Adipose tissue (tissue), 3 donors: ENCODE results near the gene ARL8B. TPM values are rescaled to one million over a fixed set of nuclear protein-coding genes. Genes with fewer than 3 reads are reported as not detected.
"Not testable (repeated sequence)": the region's sequence is repeated elsewhere in the genome, so short reads cannot be mapped to it uniquely, and the experiment has no call there.

Experiments
- H3K27ac ChIP-seq: one replicate; pipeline ENCODE4 v1.5.1; 2013; ENCODE audit warnings: low read depth, low read length
- WGBS, 3 donors: extraction: QIAGEN DNeasy Blood & Tissue Kit; methylation state at CpG; one replicate each; pipeline ENCODE4 v1.1.7; 2013; 5-methylcytosine and 5-hydroxymethylcytosine counted together
- polyA plus RNA-seq, 3 donors: library from polyadenylated mRNA; stranded (reverse); fragments of 200-250 nt; gene quantifications; one replicate each; pipeline ENCODE4 v1.2.3, GENCODE V29; 2013
- donor health status: healthy with polysubstance abuse.
- donor health status: Bipolar disorder and iron deficiency.
- donor health status: healthy.

The ARL8B gene
- polyA plus RNA-seq, 3 donors: 19.3 to 43.9 (median 36.9) TPM

DNA sequence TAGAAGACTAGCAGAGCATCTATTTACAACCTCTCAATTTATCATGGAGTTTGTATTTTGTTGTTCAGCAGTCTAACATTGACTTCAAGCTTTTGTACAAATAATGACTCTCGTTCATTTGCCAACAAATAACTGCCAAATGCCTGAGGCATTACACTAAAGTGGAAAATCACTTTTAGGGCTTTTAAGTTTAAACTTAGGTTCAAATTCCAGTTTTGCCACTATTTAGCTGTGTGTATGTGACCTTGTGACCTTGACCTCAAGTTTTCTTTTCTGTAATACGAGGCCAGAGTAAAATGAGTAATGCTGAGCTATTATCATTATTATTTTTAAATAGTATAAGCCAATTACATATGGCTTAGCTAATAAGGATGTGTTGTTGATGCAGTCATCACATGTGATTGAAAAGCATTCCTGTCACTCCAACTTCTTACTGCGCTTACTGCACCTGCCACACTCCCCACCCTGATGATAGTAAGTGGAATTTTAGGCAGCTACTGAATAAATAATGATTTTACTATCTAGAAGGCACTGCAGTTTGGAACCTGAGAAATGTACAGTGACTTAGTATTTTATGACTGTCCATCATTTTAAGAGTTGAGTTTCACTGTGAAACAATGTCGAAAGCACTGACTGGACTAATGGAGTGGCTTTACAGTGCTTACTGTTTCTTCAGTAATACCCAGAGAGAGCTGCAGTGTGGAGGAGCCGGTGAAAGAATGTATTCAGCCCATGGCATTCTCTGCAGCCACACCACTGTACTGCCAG lies 16.3 kb downstream of the ARL8B start:
- H3K27ac ChIP-seq: no peak overlapping the region
- 25 to 60% (median 58%) methylated on average over 5 of the region's 5 CpGs for WGBS, 3 donors

DNA sequence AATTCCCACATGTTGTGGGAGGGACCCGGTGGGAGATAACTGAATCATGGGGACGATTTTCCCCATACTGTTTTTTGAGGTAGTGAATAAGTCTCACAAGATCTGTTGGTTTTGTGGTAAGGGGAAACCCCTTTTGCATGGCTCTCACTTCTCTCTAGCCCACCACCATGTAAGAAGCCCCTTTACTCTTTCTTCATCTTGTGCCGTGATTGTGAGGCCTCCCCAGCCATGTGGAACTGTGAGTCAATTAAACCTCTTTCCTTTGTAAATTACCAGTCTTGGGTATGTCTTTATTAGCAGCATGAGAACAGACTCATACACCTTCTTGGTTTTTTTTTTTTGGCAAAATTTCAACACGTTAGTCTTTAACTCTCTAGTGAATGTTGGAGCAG lies 18.1 kb downstream of the ARL8B start:
- 59 to 79% (median 73%) methylated on average over 4 of the region's 4 CpGs for WGBS, 3 donors
- H3K27ac ChIP-seq: no peak overlapping the region

DNA sequence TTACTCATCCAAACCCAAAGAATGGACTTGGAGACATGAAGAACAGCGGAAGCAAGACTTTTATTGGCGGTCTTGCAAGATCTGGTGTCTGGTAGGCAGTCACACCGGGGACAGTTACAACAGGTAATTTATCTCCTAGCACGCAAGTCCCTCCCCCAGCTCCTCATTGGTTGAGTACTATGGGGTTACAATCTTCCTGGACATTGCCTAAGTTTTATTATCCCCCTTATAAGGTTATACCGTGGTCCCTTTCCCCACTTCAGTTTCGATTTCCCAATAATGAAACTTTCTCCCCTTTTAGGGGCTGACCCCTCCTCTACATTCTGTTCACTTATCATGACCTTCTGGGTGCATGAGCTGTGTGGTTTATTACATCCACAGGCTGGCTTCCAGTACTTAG lies 18.7 kb downstream of the ARL8B start:
- no peak overlapping the region for H3K27ac ChIP-seq
- 85 to 96% (median 86%) methylated on average over 6 of the region's 6 CpGs for WGBS, 3 donors

DNA sequence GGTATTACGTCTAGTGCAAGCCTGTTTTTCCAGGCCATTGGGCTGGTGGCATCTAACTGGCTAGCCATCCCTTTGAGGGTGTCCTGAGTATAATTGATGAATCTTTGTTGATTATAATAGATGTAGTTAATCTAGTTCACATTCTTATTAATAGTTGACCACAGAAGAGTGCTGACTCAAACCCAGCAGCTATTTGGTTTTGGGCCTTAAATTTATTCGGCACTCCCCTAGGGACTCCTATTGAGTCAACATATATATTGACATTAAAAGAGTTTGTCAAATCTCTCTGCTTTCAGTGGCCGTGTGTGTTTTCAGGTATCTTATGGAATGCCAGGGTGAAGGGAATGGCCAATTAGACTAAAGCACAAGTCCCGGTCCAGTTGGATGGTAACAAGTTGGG lies 19.7 kb downstream of the ARL8B start:
- 92 to 97% (median 97%) methylated on average over 4 of the region's 4 CpGs for WGBS, 3 donors
- no peak overlapping the region for H3K27ac ChIP-seq

DNA sequence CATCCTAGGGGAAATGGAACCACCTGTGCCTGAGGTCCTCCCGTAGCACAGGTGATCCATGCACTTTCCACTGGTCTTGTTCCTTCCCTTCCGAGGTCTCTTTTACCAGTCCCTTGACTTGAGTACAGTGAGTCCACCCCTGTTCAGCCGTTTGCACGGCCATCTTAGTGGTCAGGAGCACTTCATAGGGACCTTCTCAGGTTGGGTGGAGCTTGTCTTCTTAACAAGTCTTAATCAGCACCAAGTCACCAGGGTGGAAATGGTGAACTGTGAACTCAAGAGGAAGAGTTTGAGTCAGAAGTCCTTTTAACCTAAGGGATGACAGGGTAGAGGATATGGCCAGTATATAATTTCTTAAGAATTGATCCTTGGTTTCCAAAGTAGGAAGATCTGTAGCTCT lies 21.4 kb downstream of the ARL8B start:
- H3K27ac ChIP-seq: no peak overlapping the region
- WGBS, 3 donors: 97 to 98% (median 97%) methylated on average over 4 of the region's 4 CpGs

DNA sequence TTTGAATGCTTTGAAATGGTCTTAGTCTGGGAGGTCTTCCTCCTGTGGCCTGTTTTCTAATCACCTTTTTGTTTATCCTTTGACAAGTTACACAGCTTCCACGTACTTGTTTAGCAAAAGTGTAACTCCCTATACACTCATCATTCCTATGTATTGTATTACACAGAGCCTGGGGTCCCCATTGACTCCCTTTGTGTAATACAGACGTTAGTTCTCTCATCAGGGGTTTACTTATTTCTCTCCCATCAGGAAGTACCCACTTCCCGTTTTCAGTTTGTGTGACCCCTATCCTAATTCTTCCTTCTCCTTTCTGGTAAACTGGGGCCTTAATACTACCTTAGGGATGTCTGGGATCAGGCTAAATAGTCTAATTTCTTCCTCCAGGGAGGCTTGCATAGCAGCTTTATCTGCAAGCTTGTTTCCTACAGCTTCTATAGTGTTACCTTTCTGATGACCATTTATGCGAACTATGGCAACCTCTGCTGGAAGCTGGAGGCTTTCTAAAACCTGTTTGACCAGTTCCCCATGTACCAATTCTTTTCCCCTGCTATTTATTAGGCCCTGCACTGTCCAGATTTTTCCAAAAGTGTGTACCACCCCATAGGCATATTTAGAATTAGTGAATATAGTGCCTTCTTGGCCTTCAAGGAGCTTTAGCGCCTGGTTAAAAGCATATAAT lies 22.4 kb downstream of the ARL8B start:
- H3K27ac ChIP-seq: no peak overlapping the region
- WGBS, 3 donors: 66 to 70% (median 67%) methylated on average over 5 of the region's 5 CpGs

DNA sequence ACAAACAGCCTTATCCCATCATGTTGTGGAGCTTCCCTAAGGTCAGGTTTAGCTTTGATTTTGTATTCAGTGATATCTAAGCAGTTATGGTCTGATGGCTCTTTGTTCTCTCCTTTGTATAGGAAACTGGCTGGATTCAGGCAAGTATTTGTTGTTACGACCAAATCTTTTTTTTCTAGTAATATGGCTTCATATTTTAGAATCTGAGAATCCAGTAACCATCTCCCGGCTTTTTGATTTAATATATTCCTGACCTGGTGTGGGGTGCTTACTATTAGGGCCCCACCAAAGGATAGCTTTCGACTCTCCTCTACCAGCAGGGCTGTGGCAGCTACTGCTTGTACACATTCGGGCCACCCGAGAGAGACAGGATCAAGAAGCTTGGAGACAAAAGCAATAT lies 23.0 kb downstream of the ARL8B start:
- WGBS, 3 donors: 83 to 96% (median 95%) methylated on average over 5 of the region's 5 CpGs
- H3K27ac ChIP-seq: no peak overlapping the region

DNA sequence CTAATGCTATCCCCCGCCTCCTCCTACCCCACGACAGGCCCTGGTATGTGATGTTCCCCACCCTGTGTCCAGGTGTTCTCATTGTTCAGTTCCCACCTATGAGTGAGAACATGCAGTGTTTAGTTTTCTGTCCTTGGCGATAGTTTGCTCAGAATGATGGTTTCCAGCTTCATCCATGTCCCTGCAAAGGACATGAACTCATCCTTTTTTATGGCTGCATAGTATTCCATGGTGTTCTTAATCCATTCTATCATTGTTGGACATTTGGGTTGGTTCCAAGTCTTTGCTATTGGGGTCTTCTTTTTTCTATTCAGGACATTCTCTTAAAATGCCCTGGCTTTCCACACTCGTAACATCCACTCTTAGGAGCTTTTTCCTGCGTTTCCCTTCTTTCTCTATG lies 25.1 kb downstream of the ARL8B start:
- WGBS, 3 donors: 91 to 99% (median 94%) methylated on average over 5 of the region's 5 CpGs
- not testable (repeated sequence) for H3K27ac ChIP-seq

DNA sequence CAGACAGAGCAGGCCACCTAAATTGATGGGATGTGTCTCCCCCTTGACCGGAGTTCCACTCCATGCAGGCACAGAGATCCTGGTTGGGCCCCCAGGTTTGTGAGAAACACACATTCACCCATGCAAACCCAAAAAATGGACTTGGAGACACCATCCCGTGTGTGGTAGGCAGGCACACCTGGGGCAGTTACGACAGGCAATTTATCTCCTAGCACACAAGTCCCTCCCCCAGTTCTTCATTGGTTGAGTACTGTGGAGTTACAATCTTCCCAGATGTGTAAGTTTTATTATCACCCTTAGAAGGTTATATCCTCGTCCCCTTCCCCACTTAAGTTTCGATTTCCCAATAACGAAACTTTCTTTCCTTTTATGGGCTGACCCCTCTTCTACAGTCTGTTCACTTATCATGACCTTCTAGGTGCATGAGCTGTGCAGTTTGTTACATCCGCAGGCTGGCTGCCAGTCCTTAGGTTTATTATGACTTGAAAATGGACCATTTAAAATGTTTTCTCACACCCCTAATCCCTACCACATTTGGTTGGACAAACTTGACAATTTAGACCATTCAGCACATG lies 27.3 kb downstream of the ARL8B start:
- WGBS, 3 donors: 81 to 87% (median 85%) methylated on average over 7 of the region's 7 CpGs
- H3K27ac ChIP-seq: no peak overlapping the region

DNA sequence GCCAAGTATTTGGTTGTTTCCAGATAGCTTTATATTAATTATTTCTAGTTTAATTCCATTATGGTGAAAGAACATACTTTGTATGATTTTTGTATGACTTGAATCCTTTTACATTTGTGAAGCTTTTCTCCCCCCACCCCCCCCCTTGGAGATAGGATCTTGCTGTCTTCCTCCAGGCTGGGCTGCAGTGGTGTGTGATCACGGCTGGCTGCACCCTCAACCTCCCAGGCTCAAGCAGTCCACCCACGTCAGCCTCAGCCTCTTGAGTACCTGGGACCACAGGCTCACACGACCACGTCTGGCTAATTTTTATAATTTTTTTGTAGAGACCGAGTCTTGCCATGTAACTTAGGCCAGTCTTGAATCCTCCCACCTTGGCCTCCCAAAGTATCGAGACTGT lies 29.5 kb downstream of the ARL8B start:
- WGBS, 3 donors: 92 to 95% (median 92%) methylated on average over 6 of the region's 6 CpGs
- no peak overlapping the region for H3K27ac ChIP-seq

DNA sequence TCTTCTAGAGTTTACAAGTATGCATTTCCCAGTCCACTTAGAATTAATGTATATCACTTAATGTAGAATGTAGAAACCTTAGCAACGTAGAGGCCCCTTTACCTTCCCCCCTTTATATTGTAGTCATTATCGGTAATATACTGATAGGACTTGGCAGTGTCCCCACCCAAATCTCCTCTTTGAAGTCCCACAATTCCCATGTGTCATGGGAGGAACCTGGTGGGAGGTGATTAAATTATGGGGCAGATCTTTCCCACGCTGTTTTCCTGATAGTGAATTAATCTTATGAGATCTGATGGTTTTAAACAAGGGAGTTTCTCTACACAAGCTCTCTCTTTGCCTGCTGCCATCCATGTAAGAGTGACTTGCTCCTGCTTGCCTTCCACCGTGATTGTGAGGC lies 31.0 kb downstream of the ARL8B start:
- H3K27ac ChIP-seq: no peak overlapping the region
- WGBS, 3 donors: 85 to 91% (median 89%) methylated on average over 4 of the region's 4 CpGs

DNA sequence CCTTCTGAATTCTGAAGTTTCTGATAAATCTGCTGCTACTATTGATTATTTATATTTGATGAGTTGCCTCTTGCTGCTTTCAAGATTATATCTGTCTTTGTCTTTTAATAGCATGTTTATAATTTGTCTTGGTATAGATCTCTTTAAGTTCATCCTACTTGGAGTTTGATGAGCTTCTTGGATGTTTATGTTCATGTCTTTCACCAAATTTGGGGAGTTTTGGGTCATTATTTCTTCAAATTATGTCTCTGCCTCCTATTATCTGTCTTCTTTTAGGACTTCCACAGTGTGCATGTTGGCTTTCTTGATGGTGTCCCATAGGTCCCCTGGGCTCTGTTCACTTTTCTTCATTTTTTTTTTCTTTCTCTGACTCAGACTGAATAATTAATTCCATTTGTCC lies 33.1 kb downstream of the ARL8B start:
- H3K27ac ChIP-seq: no peak overlapping the region

DNA sequence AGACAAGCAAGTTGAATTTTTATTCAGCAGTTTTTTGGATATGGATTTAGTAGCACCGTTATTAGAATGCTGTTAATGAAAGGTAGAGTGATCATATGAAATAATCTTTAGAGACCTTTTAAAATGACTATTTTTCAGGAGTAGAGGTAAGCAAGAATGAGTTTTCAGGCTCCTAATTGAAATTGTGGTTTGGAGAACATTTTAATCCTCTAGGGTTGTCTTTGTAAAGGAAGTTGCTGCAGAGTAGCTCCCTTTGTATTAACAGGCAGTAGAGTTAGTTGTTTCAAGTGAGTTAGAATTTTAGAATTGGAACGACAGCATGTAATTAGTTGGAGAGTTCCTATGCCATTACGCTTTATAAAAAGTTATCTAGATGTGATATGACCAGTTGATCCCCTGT lies 38.2 kb downstream of the ARL8B start:
- H3K27ac ChIP-seq: no peak overlapping the region
- 70 to 83% (median 78%) methylated on average over 3 of the region's 3 CpGs for WGBS, 3 donors

DNA sequence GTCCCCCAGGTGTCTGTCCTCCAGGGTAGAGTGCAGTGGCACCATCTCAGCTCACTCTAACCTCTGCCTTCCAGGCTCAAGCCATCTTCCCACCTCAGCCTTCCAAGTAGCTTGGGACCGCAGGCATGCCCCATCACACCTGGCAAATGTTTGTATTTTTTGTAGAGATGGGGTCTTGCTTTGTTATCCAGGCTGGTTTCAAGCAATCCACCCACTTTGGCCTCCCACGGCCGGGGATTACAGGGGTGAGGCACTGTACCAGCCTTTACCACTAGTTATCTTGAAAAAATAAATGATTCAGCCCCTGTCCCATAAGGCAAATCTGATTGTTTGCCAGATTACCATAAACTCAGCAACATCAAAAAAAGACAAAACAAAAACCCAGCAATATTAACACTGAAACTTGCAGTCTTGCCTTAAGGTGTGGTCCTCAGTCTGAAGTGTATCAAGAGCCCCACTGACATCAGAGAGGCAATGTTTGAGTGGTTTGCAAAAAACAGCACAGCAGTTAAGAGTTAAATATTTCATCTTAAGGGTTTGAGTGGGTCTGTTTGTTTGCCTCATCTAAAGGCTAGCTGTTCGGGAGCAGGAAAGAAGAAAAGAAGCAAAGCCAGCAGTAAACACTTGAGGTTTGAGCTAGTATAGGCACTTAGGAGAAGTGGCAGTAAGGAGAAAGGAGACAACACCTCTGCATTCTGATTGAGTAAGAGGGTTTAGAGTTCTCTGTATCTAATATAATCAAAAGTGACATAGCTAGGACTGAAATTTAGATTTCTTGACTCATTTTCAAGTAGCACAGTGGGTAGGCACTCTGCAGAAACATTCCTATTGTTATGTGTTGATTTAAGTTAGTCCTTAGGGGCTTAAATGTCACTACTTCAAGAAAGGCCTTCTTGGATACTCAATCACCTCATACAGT lies 39.1 kb downstream of the ARL8B start:
- no peak overlapping the region for H3K27ac ChIP-seq
- 63 to 75% (median 73%) methylated on average over 4 of the region's 4 CpGs for WGBS, 3 donors

DNA sequence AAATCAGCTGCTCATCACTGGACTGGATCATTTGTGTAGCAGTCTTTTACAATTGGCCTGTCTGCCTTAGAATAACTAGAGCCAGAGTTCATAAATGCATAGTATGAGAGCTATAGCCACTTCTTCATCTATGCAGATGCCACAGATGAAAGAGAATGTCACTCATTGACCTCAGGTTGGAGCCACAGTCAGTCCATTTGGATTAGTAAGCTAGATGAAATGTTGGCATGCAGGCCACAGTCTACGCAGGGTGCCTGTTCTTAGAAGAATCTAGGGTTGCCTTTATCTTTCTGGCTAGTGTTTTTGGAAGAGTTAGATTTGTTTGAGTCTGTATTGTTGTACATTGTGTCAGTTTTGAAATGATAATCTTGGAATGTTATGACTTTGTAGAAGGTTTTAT lies 40.0 kb downstream of the ARL8B start:
- 46 to 84% (median 84%) methylated on average over 1 of the region's 1 CpG for WGBS, 3 donors
- H3K27ac ChIP-seq: no peak overlapping the region

DNA sequence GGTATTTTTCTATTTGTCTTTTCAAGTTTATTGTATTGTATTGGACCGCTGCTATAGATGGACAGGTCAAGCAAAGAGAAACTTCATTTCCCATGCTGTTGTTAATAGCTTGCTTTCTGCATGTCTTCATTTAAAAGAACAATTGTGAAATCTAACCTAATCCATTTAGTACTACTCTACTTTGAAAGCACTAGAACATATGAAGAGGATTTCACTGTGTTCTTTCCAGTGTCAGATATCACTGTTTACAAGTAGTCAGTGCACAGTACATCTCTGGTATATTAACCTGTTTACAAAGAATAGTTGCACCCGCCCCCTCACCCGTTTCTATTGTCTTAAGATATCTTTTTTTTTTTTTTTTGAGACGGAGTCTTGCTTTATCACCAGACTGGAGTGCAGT lies 43.6 kb downstream of the ARL8B start:
- no peak overlapping the region for H3K27ac ChIP-seq
- 81 to 87% (median 85%) methylated on average over 4 of the region's 4 CpGs for WGBS, 3 donors

DNA sequence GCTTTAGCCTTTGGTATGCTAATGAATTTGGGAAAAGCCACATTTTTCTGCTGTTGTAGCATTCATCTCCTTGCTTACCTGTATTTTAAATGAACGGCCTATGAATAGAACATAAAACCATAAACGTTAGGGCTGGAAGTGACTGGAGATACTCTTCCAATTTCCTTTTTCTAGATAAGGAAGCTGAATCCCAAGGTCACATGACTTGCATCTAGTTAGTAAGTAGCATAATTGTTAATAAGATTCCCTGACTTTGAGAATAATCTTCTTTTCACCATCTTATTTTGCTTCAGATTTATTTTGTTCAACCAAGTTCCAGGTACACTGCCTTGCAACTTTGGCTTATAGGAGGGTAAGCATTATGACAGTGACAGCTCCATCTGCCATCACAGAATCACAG lies 44.8 kb downstream of the ARL8B start:
- no peak overlapping the region for H3K27ac ChIP-seq
- WGBS, 3 donors: 61 to 62% (median 61%) methylated on average over 2 of the region's 2 CpGs

DNA sequence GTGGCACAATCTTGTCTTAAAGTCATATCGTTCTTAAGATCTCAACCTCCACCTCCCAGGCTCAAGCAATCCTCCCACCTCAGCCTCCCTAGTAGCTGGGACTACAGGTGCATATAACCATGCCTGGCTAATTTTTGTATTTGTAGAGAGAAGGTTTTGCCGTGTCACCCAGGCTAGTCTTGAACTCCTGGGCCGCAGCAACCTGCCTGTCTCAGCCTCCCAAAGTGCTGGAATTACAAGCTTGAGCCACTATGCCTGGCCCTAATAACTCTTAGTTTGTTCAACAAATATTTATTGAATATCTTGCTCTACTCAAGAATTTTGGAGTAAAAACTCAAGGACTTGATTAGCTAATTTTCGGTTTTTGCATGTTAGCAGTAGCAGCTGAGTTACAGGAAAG lies 46.0 kb downstream of the ARL8B start:
- H3K27ac ChIP-seq: no peak overlapping the region
- WGBS, 3 donors: 88 to 92% (median 91%) methylated on average over 4 of the region's 4 CpGs

DNA sequence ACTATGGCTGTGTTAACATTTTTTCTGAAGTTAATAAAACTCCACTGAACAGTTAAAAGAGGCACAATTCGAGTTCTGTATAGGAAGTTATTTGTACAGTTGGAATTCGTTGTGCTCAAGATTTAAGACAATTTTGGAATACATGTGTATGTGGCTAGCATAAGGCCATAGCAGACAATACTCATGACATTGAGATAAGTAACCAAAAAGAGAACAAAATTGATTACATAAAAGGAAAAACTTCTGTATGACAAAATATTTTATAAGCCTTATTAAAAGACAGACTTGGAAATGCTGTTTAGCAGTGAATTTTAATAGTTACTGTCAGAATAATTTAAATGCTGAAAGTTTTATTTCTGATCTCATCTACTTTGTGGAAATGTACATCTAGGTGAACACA lies 47.7 kb downstream of the ARL8B start:
- H3K27ac ChIP-seq: no peak overlapping the region
- 44 to 57% (median 47%) methylated on average over 2 of the region's 2 CpGs for WGBS, 3 donors
